NCI-H748 treated with DMSO at 0.1 percent for 48 hours (cell line): ENCODE measurements around the gene OR51G2.
"Not testable (repeated sequence)": the region's sequence is repeated elsewhere in the genome, so short reads cannot be mapped to it uniquely, and the experiment has no call there.

Source experiments
- DNase-seq: peaks from one replicate; lab custom pipeline; 2025; lab: John Stamatoyannopoulos, UW

Gene OR51G2, protein sequence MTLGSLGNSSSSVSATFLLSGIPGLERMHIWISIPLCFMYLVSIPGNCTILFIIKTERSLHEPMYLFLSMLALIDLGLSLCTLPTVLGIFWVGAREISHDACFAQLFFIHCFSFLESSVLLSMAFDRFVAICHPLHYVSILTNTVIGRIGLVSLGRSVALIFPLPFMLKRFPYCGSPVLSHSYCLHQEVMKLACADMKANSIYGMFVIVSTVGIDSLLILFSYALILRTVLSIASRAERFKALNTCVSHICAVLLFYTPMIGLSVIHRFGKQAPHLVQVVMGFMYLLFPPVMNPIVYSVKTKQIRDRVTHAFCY

DNA sequence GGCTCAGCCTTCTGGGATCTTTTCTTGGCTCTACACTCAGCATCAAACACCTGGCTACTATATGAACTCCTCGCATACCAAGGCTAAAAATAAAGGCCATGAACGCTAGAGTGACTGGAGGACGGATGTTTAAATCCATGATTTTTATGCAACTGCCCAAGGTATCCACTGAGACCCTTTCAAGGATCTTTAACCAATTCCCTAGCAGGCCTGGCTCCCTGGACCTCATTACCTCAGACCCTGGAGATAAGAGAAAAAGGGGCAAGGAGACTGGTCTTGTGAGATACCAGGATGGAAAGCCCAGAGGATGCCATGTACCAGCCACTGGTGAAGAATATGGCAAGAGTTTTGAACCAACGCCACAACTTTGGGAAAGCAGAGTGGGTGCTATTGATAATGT is at the start of gene OR51G2:
Gene OR51G2, minus strand, starts transcription at position 101 of the 400 bp plus-strand sequence. CDS start 3,687 bp downstream, outside the sequence.
- no peak for DNase-seq

GRCh38 chr11:4962816-4963215 is 43.7 kb upstream of the OR51G2 start:
- no peak for DNase-seq

DNA sequence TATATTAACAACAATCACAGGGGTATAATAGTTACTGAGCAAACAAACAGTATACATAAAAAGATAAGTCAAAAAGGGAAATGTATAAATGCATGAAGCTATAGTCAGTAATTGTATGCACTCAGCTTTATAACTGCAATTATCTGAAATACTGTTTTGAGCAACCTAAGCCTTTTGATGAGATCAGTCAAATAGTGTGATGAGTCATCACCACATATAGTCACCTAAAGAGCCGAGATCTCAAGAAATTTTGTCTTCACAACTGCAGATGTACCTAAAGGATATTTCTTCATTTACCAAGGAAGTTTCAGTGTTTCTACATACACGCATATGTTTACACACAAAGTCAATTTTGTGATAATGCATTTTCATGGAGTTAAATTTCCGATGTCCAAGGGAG is 41.7 kb upstream of the OR51G2 start:
- DNase-seq = peak; percentile 89

GRCh38 chr11:4957396-4957795 is 38.2 kb upstream of the OR51G2 start:
- DNase-seq = no peak

- not testable (repeated sequence) for DNase-seq
Measured at GRCh38 chr11:4955613-4956012, 36.5 kb upstream of the OR51G2 start, which contains the start of gene OR51A2. TSS of gene OR51A2 (minus strand) at chr11:4955713. CDS start at chr11:4955713, 0 bp downstream.

GRCh38 chr11:4947505-4947904 is 28.4 kb upstream of the OR51G2 start, which contains the start of gene OR51A4:
TSS of gene OR51A4 (minus strand) at chr11:4947605. CDS start at chr11:4947100, 505 bp downstream.
- no peak for DNase-seq

DNA sequence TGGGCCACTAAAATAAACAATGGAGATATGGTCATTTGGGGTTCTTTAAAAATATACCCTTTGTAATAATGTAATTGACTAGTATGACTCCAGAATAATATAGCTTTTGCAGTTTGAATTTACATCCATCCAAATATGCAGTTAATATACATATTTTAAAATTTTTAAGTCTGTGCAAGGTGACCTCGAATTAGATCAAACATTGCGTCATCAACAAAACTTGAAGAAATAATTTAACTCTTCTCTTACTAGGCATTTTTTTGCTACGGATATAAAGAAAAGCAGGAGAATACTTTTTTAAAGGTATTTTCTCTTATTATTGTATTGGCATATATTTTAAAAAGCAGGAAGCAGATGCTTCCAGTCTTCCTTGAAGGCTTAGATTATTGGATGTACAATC is 17.6 kb upstream of the OR51G2 start:
- no peak for DNase-seq

DNA sequence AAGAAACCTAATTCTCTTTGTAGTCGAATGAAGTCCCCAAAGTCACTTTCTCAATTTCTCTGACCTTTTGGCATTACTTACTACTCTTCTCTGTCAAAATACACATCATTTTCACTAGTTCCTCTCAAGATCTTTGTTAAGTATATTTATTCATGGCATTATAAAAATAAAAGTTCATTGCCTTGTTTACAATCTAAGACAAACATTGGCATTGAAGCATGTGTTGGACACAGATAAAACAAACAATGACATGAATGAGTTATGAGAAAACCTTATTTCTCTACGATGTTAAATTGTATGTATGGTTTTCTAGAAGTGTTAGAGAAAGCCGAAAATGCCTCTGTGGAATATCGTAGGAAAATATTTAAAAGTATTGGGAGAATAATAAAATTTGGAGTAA is 13.6 kb upstream of the OR51G2 start:
- DNase-seq = peak; percentile 62

- no peak for DNase-seq
Measured at GRCh38 chr11:4926608-4927007, 7.5 kb upstream of the OR51G2 start.

DNA sequence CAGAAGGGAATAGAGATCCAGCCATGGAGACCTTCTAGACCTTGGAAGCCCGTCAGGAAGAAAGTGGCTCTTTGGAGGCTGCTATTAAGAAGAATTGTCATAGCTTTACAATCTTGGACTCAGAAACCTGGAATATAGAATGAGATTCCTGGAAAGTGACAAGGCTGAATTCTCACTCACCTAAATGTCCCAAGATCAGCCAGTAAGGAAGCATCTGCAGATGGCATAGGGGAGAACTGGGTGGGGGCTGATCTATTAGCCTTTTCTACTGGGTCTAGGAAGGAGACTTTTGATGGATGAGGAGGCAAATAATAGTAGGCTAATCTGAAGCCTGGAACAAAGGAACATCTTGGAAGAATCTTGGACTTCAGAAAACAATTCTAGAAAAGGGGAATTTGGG is 5.1 kb upstream of the OR51G2 start, which contains the start of gene OR51G1:
Gene OR51G1, minus strand, starts transcription at position 101 of the 400 bp plus-strand sequence. Its CDS starts 0 bp downstream, at position 101.
- no peak for DNase-seq

- DNase-seq = no peak
Measured at GRCh38 chr11:4922304-4922703, 3.2 kb upstream of the OR51G2 start.

- DNase-seq = no peak
Measured at GRCh38 chr11:4921796-4922195, 2.6 kb upstream of the OR51G2 start.

- DNase-seq = no peak
Measured at GRCh38 chr11:4916581-4916980, 2.6 kb downstream of the OR51G2 start.

DNA sequence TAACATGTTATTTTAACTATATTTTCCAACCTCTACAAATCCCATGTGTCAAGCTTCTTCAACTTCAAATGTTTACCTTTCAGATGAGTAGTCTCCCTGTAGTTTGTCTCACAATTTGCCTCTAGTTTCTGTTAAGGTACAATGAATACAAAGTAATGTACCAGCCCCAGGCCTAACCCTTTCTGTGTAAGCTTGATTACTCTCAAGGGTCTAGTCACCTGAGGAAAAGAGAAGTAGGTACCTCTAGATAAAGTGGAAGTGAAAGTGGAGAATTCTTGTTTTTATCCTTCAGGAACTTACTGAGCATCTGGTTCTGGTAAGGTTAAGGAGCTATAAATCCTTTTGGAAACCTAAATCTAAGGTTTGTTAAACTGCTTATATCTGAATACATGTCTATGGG is 15.7 kb downstream of the OR51G2 start, which contains the start of gene OR51A7:
Gene OR51A7, plus strand, starts transcription at position 300 of the 400 bp plus-strand sequence. CDS start 3,587 bp downstream, outside the sequence.
- no peak for DNase-seq

DNA sequence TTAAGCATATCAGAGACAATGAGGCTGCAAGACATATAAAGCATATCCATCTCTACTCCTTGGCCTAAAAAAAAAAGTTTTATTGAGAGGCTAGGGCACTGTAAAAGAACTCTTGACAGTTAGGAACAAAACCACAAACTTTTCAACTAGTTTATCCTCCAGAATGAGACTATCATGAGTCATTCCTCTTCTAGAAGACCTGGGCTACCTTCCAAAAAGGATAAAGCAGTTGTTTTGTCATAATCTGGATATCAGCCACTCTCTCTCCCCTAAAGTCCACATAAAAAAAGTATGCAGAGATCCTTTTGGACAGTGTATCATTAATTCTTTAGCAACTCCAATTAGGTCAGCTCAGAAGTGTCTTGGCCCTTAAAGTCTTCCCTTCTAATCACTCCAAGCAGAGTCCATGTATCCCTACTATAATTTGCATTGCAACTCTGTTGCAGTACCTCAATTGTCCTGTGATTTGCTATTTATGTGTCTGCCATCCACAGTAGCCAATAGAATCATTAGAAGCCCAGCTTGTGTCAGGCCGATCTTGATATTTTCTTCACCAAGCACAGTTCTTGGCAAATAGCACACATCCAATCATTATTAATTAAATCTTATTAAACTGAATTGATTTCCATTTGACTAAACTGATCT is 27.0 kb downstream of the OR51G2 start:
- DNase-seq = no peak

GRCh38 chr11:4890279-4890678 is 28.9 kb downstream of the OR51G2 start:
- DNase-seq = no peak

DNA sequence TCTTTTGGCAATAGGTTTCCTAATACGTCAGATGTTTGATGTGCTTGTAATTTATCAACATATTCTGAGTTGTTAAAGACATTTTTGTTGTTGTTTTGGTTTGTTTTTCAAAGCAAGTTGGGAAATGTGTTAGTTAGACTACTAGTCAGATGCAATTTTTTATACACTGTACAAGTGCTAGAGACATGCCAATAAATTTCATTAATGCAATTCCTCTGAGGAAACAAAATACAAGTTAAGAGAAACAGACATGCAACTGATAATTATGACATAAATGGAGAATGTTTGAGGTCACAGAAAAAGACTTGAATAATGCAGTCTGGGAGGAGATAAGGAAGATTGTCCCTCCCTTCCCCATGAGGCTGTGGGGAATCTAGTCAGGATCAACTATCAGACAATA is 31.6 kb downstream of the OR51G2 start:
- DNase-seq = no peak

GRCh38 chr11:4886186-4886585 is 33.0 kb downstream of the OR51G2 start:
- DNase-seq = no peak

- no peak for DNase-seq
Measured at GRCh38 chr11:4884361-4884760, 34.8 kb downstream of the OR51G2 start.

DNA sequence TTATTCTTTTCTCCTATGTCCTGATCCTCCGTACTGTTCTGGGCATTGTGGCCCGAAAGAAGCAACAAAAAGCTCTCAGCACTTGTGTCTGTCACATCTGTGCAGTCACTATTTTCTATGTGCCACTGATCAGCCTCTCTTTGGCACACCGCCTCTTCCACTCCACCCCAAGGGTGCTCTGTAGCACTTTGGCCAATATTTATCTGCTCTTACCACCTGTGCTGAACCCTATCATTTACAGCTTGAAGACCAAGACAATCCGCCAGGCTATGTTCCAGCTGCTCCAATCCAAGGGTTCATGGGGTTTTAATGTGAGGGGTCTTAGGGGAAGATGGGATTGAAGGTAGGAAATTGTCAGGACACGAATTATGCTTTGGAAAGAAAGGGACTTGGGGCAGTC is 36.6 kb downstream of the OR51G2 start:
- no peak for DNase-seq

- DNase-seq = peak; percentile 13
Measured at GRCh38 chr11:4881860-4882500, 37.2 kb downstream of the OR51G2 start, which contains the start of gene OR51T1. TSS of gene OR51T1 (plus strand) at chr11:4881900. CDS start at chr11:4881900, 0 bp downstream.

DNA sequence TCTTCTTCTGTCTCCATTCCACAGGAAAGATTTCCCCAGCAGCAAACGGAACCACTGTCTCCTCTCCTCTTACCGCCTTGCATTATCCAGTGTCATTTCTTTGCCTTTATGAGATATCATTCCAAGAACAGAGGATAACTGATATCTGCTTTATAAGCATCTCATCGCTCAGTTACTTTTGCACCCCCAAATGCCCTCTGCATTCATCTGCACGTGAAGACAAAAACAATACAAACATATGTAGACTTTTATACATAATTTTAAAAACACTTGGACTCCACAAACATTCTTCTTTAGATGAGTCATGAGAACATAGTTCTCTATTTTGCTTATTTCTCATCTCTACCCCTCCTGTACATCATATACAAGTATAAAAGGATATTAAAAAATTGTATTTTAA is 38.0 kb downstream of the OR51G2 start:
- no peak for DNase-seq

DNA sequence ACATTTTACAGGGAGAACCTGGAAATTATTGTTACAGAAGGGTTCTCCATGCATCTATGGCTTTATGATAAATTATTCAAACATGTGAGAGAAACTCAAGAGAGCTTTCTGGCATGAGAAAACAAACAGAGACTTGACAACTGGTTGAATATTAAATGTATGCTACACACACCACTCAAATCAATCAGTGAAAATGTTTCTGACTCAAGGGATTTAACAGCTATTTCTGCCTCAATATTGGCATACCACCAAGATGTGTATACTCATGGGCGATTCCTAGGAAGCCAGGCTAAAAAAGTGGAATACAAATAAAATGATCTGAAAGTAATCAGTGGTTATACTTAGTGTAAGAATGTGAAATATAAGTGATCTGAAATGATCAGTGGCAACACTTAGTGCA is 53.3 kb downstream of the OR51G2 start:
- no peak for DNase-seq
